Measurements from ENCODE around the gene CMPK2.

DNA sequence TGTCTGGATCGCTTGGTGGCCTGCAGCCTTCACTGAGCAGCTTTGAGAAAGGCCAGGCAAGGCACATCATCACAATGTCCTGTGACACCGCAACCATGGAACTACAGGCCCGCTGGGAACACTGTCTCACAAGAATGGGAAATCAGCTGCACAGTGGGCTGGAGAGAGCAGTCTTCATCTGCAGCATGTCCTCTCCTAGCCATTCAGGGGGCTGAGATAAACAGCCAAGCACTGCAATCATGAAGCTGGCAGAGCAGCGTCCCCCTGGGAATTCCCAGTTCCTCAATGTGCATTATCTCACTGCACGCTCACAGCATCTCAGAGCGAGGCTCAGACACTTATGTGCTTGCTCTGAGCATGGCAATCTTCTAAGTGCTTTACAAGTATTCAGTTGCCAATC lies 1.9 kb downstream of the CMPK2 start:
- no peak for TF ChIP-seq POLR2A (IDR thresholded peaks at IDR 0.05)
- TF ChIP-seq, protein P1, sequence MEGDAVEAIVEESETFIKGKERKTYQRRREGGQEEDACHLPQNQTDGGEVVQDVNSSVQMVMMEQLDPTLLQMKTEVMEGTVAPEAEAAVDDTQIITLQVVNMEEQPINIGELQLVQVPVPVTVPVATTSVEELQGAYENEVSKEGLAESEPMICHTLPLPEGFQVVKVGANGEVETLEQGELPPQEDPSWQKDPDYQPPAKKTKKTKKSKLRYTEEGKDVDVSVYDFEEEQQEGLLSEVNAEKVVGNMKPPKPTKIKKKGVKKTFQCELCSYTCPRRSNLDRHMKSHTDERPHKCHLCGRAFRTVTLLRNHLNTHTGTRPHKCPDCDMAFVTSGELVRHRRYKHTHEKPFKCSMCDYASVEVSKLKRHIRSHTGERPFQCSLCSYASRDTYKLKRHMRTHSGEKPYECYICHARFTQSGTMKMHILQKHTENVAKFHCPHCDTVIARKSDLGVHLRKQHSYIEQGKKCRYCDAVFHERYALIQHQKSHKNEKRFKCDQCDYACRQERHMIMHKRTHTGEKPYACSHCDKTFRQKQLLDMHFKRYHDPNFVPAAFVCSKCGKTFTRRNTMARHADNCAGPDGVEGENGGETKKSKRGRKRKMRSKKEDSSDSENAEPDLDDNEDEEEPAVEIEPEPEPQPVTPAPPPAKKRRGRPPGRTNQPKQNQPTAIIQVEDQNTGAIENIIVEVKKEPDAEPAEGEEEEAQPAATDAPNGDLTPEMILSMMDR (IDR thresholded peaks at IDR 0.05), result no peak
